H1 (cell line): ENCODE data around the gene CAPN8. TPM values are rescaled to one million over a fixed set of nuclear protein-coding genes. Genes with fewer than 3 reads are reported as not detected.

Source experiments
- CTCF ChIA-PET: fragments of 300-600 bp; sonication (Branson Sonifier 250); formaldehyde crosslinking; loops from one replicate; lab custom pipeline; 2021; ENCODE audit not compliant: partially characterized antibody; lab: Charles Lee
- POLR2A ChIA-PET: fragments of 300-600 bp; sonication (Branson Sonifier 250); formaldehyde crosslinking; loops from one replicate; lab custom pipeline; 2021; ENCODE audit warnings: inconsistent platforms; ENCODE audit not compliant: partially characterized antibody; lab: Charles Lee
- DNase-seq, 2 experiments: peaks; one replicate each; pipeline versions ENCODE4 v3.0.0 to v3.0.0-alpha.2; 2010 to 2022; ENCODE audit warnings: low spot score in 2 of 2, low read depth in 1 of 2, mixed read lengths in 1 of 2
- FAIRE-seq: peaks from 2 replicates; lab custom pipeline; 2011; peaks lifted over from hg19 to GRCh38; lab: Jason Lieb, UNC
- H2AFZ ChIP-seq: 2 replicates; pipeline ENCODE4 v1.8.1; 2012; ENCODE audit warnings: low read length, inconsistent platforms
- H2AK5ac ChIP-seq: 2 replicates; pipeline ENCODE4 v1.6.1; 2013; ENCODE audit warnings: low read depth, low read length
- H2BK120ac ChIP-seq: replicated peaks from 2 replicates; pipeline ENCODE3; 2013; ENCODE audit warnings: low read depth, low read length, inconsistent platforms
- H2BK12ac ChIP-seq: 2 replicates; pipeline ENCODE4 v1.6.1; 2013; ENCODE audit warnings: low read depth, low read length
- H2BK15ac ChIP-seq: 2 replicates; pipeline ENCODE4 v1.6.1; 2013; ENCODE audit warnings: low read length
- H2BK20ac ChIP-seq: 2 replicates; pipeline ENCODE4 v1.6.1; 2013; ENCODE audit warnings: low read length
- H2BK5ac ChIP-seq: 2 replicates; pipeline ENCODE4 v1.6.1; 2013; ENCODE audit warnings: low read depth, low read length
- H3K14ac ChIP-seq: 2 replicates; pipeline ENCODE4 v1.6.1; 2013; ENCODE audit warnings: inconsistent platforms; ENCODE audit not compliant: insufficient read length
- H3K18ac ChIP-seq: 2 replicates; pipeline ENCODE4 v1.6.1; 2013; ENCODE audit warnings: low read length; ENCODE audit errors: extremely low read depth
- H3K23ac ChIP-seq: 2 replicates; pipeline ENCODE4 v1.6.1; 2013; ENCODE audit warnings: inconsistent platforms; ENCODE audit not compliant: insufficient read length
- H3K23me2 ChIP-seq: 2 replicates; pipeline ENCODE4 v1.6.1; 2013; ENCODE audit warnings: low read depth, low read length
- H3K27ac ChIP-seq: 2 replicates; pipeline ENCODE4 v1.6.1; 2011; ENCODE audit warnings: low read depth, low read length, inconsistent platforms
- H3K27me3 ChIP-seq, 4 experiments: replicated peaks in 1 of 4; 1 replicate in 1 of 4; 2 replicates in 3 of 4; pipeline versions ENCODE4 v1.6.1 to v1.8.1; 2011 to 2013; ENCODE audit warnings: low read length in 3 of 4, mild to moderate bottlenecking in 3 of 4, inconsistent platforms in 2 of 4, mixed read lengths in 2 of 4, moderate library complexity in 1 of 4; ENCODE audit not compliant: control insufficient read depth in 3 of 4, insufficient read depth in 3 of 4; ENCODE audit errors: extremely low read depth in 1 of 4
- H3K36me3 ChIP-seq, 4 experiments: 2 replicates each; pipeline versions ENCODE4 v1.6.1 to v1.8.1; 2011 to 2013; ENCODE audit warnings: mild to moderate bottlenecking in 4 of 4, low read length in 3 of 4, moderate library complexity in 2 of 4, control low read depth in 1 of 4, inconsistent platforms in 1 of 4; ENCODE audit not compliant: insufficient read depth in 4 of 4, control insufficient read depth in 2 of 4
- H3K4ac ChIP-seq: replicated peaks from 2 replicates; pipeline ENCODE3; 2013; ENCODE audit warnings: low read length, low read depth, mixed read lengths, inconsistent platforms; ENCODE audit not compliant: insufficient read length
- H3K4me1 ChIP-seq, 4 experiments: replicated peaks in 1 of 4; 1 replicate in 1 of 4; 2 replicates in 3 of 4; pipeline versions ENCODE4 v1.6.1 to v1.8.1; 2011 to 2013; ENCODE audit warnings: low read length in 3 of 4, inconsistent platforms in 2 of 4, mixed read lengths in 1 of 4; ENCODE audit not compliant: insufficient read depth in 4 of 4, control insufficient read depth in 3 of 4
- H3K4me2 ChIP-seq, 2 experiments: 2 replicates each; pipeline versions ENCODE4 v1.6.1 to v1.8.1; 2011 to 2013; ENCODE audit warnings: low read depth in 2 of 2, low read length in 2 of 2, control low read depth in 1 of 2, inconsistent platforms in 1 of 2, mild to moderate bottlenecking in 1 of 2; ENCODE audit not compliant: insufficient read depth in 1 of 2
- H3K4me3 ChIP-seq, 4 experiments: fragments of 200-600, 300-600 bp in 1 of 4; sonication (generic), shearing (Covaris generic), sonication (Bioruptor Twin) in 1 of 4; 2 replicates each; pipeline versions ENCODE4 v1.5.1 to v1.8.1; 2011 to 2016; ENCODE audit warnings: low read length in 4 of 4, low read depth in 3 of 4, control low read depth in 2 of 4, inconsistent platforms in 2 of 4, mild to moderate bottlenecking in 2 of 4, mixed read lengths in 1 of 4, moderate library complexity in 1 of 4; ENCODE audit not compliant: insufficient read depth in 2 of 4; ENCODE audit errors: extremely low read depth in 1 of 4
- H3K56ac ChIP-seq: replicated peaks from 2 replicates; pipeline ENCODE3; 2013; ENCODE audit warnings: low read depth, mild to moderate bottlenecking, mixed read lengths, low read length, inconsistent platforms; ENCODE audit not compliant: insufficient read length
- H3K79me1 ChIP-seq: 2 replicates; pipeline ENCODE4 v1.6.1; 2013; ENCODE audit warnings: low read depth, low read length, control low read depth
- H3K79me2 ChIP-seq, 2 experiments: 2 replicates each; pipeline versions ENCODE4 v1.6.1 to v1.8.1; 2012 to 2013; ENCODE audit warnings: low read length in 2 of 2, mild to moderate bottlenecking in 2 of 2, inconsistent platforms in 1 of 2; ENCODE audit not compliant: insufficient read depth in 2 of 2, control insufficient read depth in 1 of 2
- H3K9ac ChIP-seq, 4 experiments: replicated peaks in 1 of 4; 1 replicate in 1 of 4; 2 replicates in 3 of 4; pipeline versions ENCODE4 v1.6.1 to v1.8.1; 2011 to 2013; ENCODE audit warnings: low read depth in 3 of 4, low read length in 3 of 4, control low read depth in 2 of 4, mild to moderate bottlenecking in 2 of 4, moderate library complexity in 2 of 4, inconsistent platforms in 1 of 4; ENCODE audit errors: extremely low read depth in 1 of 4
- H3K9me3 ChIP-seq, 2 experiments: 2 replicates each; pipeline versions ENCODE4 v1.6.1 to v1.8.1; 2012 to 2013; ENCODE audit warnings: mild to moderate bottlenecking in 2 of 2, moderate library complexity in 2 of 2, control low read depth in 1 of 2, inconsistent platforms in 1 of 2, low read depth in 1 of 2, low read length in 1 of 2, mixed read lengths in 1 of 2; ENCODE audit not compliant: insufficient read depth in 2 of 2
- H4K20me1 ChIP-seq, 2 experiments: replicated peaks in 1 of 2; 2 replicates each; pipeline versions ENCODE3 to v1.8.1; 2011 to 2013; ENCODE audit warnings: inconsistent platforms in 2 of 2, low read length in 2 of 2, mild to moderate bottlenecking in 1 of 2; ENCODE audit not compliant: insufficient read depth in 2 of 2, control insufficient read depth in 1 of 2
- H4K5ac ChIP-seq: 2 replicates; pipeline ENCODE4 v1.6.1; 2013; ENCODE audit warnings: low read length, low read depth, mixed read lengths, inconsistent platforms; ENCODE audit not compliant: insufficient read length
- H4K8ac ChIP-seq: 2 replicates; pipeline ENCODE4 v1.8.0; 2013; ENCODE audit warnings: mild to moderate bottlenecking, moderate library complexity, low read length, inconsistent platforms; ENCODE audit not compliant: insufficient read depth; ENCODE audit errors: extremely low read depth
- H4K91ac ChIP-seq: replicated peaks from 2 replicates; pipeline ENCODE3; 2013; ENCODE audit warnings: low read length, mixed read lengths, inconsistent platforms; ENCODE audit not compliant: insufficient read length
- CTCF ChIP-seq, 3 experiments: IDR thresholded peaks; 1 replicate in 2 of 3; 2 replicates in 1 of 3; pipeline versions ENCODE4 v1.5.1 to v1.6.1; 2011; ENCODE audit warnings: low read length in 3 of 3, mild to moderate bottlenecking in 3 of 3, inconsistent platforms in 2 of 3, low read depth in 1 of 3, moderate library complexity in 1 of 3; ENCODE audit not compliant: insufficient read depth in 1 of 3; ENCODE audit errors: control extremely low read depth in 1 of 3
- FOSL1 ChIP-seq: IDR thresholded peaks from 2 replicates; pipeline ENCODE4 v1.6.1; 2011; ENCODE audit warnings: mild to moderate bottlenecking, low read depth, low read length, moderate library complexity; ENCODE audit not compliant: insufficient read depth
- HDAC2 ChIP-seq, 2 experiments: fragments of 300-600 bp in 1 of 2; sonication (generic) in 1 of 2; IDR thresholded peaks; 2 replicates each; pipeline ENCODE4 v1.6.1; 2011 to 2012; ENCODE audit warnings: low read depth in 2 of 2, low read length in 2 of 2, mild to moderate bottlenecking in 2 of 2, moderate library complexity in 2 of 2, borderline replicate concordance in 1 of 2, inconsistent platforms in 1 of 2
- KDM1A ChIP-seq: fragments of 200-600, 300-600 bp; sonication (generic); IDR thresholded peaks from 2 replicates; pipeline ENCODE4 v1.7.1; 2016; ENCODE audit warnings: mild to moderate bottlenecking, low read length, borderline replicate concordance
- RAD21 ChIP-seq, 2 experiments: IDR thresholded peaks in 1 of 2; conservative IDR thresholded peaks in 1 of 2; 2 replicates each; pipeline ENCODE4 v1.6.1; 2011; ENCODE audit warnings: low read depth in 2 of 2, low read length in 2 of 2, improper control_type of control experiment in 1 of 2, inconsistent platforms in 1 of 2, mild to moderate bottlenecking in 1 of 2, moderate library complexity in 1 of 2
- SAP30 ChIP-seq: fragments of 300-600 bp; sonication (generic); IDR thresholded peaks from 2 replicates; pipeline ENCODE4 v1.7.1; 2012; ENCODE audit warnings: low read length, moderate library complexity, mild to moderate bottlenecking, inconsistent platforms; ENCODE audit not compliant: insufficient read depth, insufficient replicate concordance
- SP1 ChIP-seq: IDR thresholded peaks from 2 replicates; pipeline ENCODE4 v1.6.1; 2011; ENCODE audit warnings: low read depth, low read length
- TEAD4 ChIP-seq: IDR thresholded peaks from 2 replicates; pipeline ENCODE4 v1.6.1; 2012; ENCODE audit warnings: low read depth, low read length, inconsistent platforms, mixed read lengths
- WGBS, 2 experiments: shearing (Covaris generic) in 1 of 2; methylation state at CpG; one replicate each; pipeline versions ENCODE4 v1.1.6 to v1.1.7; 2013 to 2015; ENCODE audit warnings: low lambda C conversion rate in 2 of 2, mixed read lengths in 2 of 2, inconsistent platforms in 1 of 2, low coverage in 1 of 2, missing lambda C conversion rate in 1 of 2; ENCODE audit not compliant: insufficient replicate concordance in 2 of 2, insufficient coverage in 1 of 2, insufficient read length in 1 of 2; ENCODE audit errors: extremely low coverage in 1 of 2, missing lambda C conversion rate in 1 of 2; 5-methylcytosine and 5-hydroxymethylcytosine counted together
- polyA plus RNA-seq, 7 experiments: library from polyadenylated mRNA; depleted of rRNA in 3 of 7; stranded (reverse) in 5 of 7; unstranded in 2 of 7; fragments of >200 nt in 5 of 7; fragments of 200-250 nt in 2 of 7; gene quantifications; 1 replicate in 5 of 7; 2 replicates in 1 of 7; 4 replicates in 1 of 7; pipeline versions ENCODE4 v1.2.1 to v1.2.3, GENCODE V29; 2011 to 2013; ENCODE audit warnings: missing spikeins in 2 of 7, mixed read lengths in 2 of 7
- total RNA-seq: library from RNA; stranded (reverse); fragmentation: NEBNext Ultra II Directional; extraction: Animal tissue kit (Norgen Biotek cat#: 25700); gene quantifications from 2 replicates; pipeline ENCODE4 v1.2.1, GENCODE V29; 2021

Gene CAPN8
- total and polyA plus RNA-seq, 2 of the 8 experiments (the other 6 are each of a cell fraction or from before 2014, with no cell fraction given) = 0.20 to 0.26 TPM

DNA sequence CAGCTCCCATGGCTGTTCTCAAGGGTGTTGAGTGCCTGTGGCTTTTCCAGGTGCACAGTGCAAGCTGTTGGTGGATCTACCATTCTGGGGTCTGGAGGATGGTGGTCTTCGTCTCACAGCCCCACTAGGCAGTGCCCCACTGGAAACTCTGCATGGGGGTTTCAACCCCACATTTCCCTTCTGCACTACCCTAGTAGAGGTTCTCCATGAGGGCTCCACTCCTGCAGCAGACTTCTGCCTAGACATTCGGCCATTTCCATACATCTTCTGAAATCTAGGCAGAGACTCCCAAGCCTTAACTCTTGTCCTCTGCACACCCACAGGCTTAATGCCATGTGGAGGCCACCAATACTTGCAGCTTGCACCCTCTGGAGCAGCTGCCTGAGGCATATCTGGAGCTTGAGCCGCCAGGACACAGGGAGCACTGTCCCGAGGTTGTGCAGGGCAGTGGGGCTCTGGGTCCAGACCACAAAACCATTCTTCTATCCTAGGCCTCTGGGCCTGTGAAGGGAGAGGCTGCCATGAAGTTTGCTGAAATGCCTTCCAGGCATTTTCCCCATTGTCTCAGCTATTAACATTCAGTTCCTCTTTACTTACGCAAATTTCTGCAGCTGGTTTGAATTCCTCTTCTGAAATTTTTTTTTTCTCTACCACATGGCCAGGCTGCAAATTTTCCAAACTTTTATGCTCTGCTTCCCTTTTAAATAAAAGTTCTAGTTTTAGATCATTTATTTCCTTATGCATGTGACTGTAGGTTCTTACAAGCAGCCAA lies 8.8 kb upstream of the CAPN8 start:
- Histone ChIP-seq H3K79me1 (no peaks in the 10 kb centered on the region), H3K4ac (no peak overlapping the region), H4K91ac (no peak overlapping the region), H2BK15ac (no peak overlapping the region), H3K18ac (no peak overlapping the region), H3K9ac (no peak overlapping the region), H3K4me1 (no peaks in the 10 kb centered on the region; a peak in 2 of 7 replicates), H3K23ac (no peak overlapping the region), H3K56ac (no peak overlapping the region), H3K27ac (no peak overlapping the region), H2BK5ac (no peak overlapping the region), H3K36me3 (no peaks in the 10 kb centered on the region), H3K14ac (no peak overlapping the region), H2BK120ac (no peak overlapping the region), H2AFZ (no peak overlapping the region), H4K20me1 (no peaks in the 10 kb centered on the region), H4K8ac (no peak overlapping the region), H2BK12ac (0 out of 2 replicates have a peak overlapping the region, but pooled peaks have one; percentile 27), H3K23me2 (no peaks in the 10 kb centered on the region), H3K4me3 (no peak overlapping the region), H3K79me2 (no peaks in the 10 kb centered on the region), H3K9me3 (peaks cover 12 to 24% of the 10 kb centered on the region in 2 experiments), H4K5ac (no peak overlapping the region), H2AK5ac (no peak overlapping the region), H2BK20ac (no peak overlapping the region), H3K4me2 (no peak overlapping the region), H3K27me3 (no peaks in the 10 kb centered on the region)
- DNase-seq (no peak), FAIRE-seq (no peak)
- WGBS, 2 experiments = 67% methylated on average over 5 of the region's 5 CpGs; no CpG with 5 or more reads in 1 of the 2 experiments
- ChIA-PET POLR2A (no interaction called here), CTCF (interaction anchor here (0.6 to 7.7 kb wide), 6 partner anchors 10 to 585 kb away, joined by 3 to 60 read pairs (median 6); no protein-coding TSS in a partner anchor)
- no peak for TF ChIP-seq KDM1A
- no peak for TF ChIP-seq TEAD4
- TF ChIP-seq SP1 = no peak
- TF ChIP-seq SAP30 = no peak
- no peak for TF ChIP-seq FOSL1
- TF ChIP-seq CTCF (IDR thresholded peaks at IDR 0.05; ENCODE audit: control extremely low read depth in 1 of 3, insufficient read depth in 1 of 3, low read depth in 1 of 3, low read length in 3 of 3) = no peak
- TF ChIP-seq RAD21 (IDR thresholded peaks at IDR 0.05 in 1 of 2, conservative IDR thresholded peaks at IDR 0.05 in 1 of 2; ENCODE audit: low read depth in 2 of 2, low read length in 2 of 2) = no peak
- no peak for TF ChIP-seq HDAC2 (IDR thresholded peaks at IDR 0.05; ENCODE audit: borderline replicate concordance in 1 of 2, low read depth in 2 of 2, low read length in 2 of 2)
